Heart left ventricle (tissue), 16 donors: ENCODE results near the gene TNFAIP8L3. TPM values are rescaled to one million over a fixed set of nuclear protein-coding genes. Genes with fewer than 3 reads are reported as not detected.
"Not testable (repeated sequence)": the region's sequence is repeated elsewhere in the genome, so short reads cannot be mapped to it uniquely, and the experiment has no call there.

Source experiments
- ATAC-seq, 4 donors: fragments of 200-7000 bp; cut with Tn5 transposase; one replicate each; pipeline ENCODE4 v1.9.1; 2020 to 2022; ENCODE audit warnings: moderate library complexity in 4 of 4, mild to moderate bottlenecking in 3 of 4, moderate number of reproducible peaks in 1 of 4
- DNase-seq, 5 donors: peaks; one replicate each; pipeline ENCODE4 v3.0.0-alpha.2; 2020
- H3K27ac ChIP-seq, 12 donors: fragments of 200-600 bp; sonication (generic) in 4 of 12; one replicate each; pipeline versions ENCODE4 v1.5.0 to v1.8.0; 2016 to 2022; ENCODE audit warnings: mild to moderate bottlenecking in 2 of 12
- H3K27me3 ChIP-seq, 9 donors: fragments of 200-600 bp; sonication (generic) in 2 of 9; one replicate each; pipeline versions ENCODE4 v1.5.1 to v1.8.0; 2016 to 2022; ENCODE audit warnings: mild to moderate bottlenecking in 3 of 9
- H3K36me3 ChIP-seq, 9 donors: fragments of 200-600 bp; sonication (generic) in 2 of 9; one replicate each; pipeline versions ENCODE4 v1.5.0 to v1.8.0; 2018 to 2022; ENCODE audit warnings: mild to moderate bottlenecking in 2 of 9
- H3K4me1 ChIP-seq, 12 donors: fragments of 200-600 bp; sonication (generic) in 4 of 12; one replicate each; pipeline versions ENCODE4 v1.5.0 to v1.8.0; 2016 to 2022; ENCODE audit warnings: mild to moderate bottlenecking in 3 of 12
- H3K4me3 ChIP-seq, 12 donors: fragments of 200-600 bp; sonication (generic) in 4 of 12; one replicate each; pipeline versions ENCODE4 v1.5.0 to v1.8.0; 2017 to 2022; ENCODE audit warnings: mild to moderate bottlenecking in 9 of 12, moderate library complexity in 4 of 12
- H3K9me3 ChIP-seq, 12 donors: fragments of 200-600 bp; sonication (generic) in 4 of 12; one replicate each; pipeline versions ENCODE4 v1.5.0 to v1.8.0; 2016 to 2022; ENCODE audit warnings: mild to moderate bottlenecking in 1 of 12
- CTCF ChIP-seq, 12 donors: fragments of 200-600 bp; sonication (generic) in 4 of 12; IDR thresholded peaks; one replicate each; pipeline versions ENCODE4 v1.5.0 to v1.8.0; 2018 to 2022; ENCODE audit warnings: antibody characterized with exemption in 12 of 12, mild to moderate bottlenecking in 5 of 12
- POLR2A ChIP-seq, 2 donors: fragments of 450-650 bp; IDR thresholded peaks; one replicate each; pipeline ENCODE4 v1.6.1; 2017; ENCODE audit warnings: antibody characterized with exemption in 2 of 2, mild to moderate bottlenecking in 2 of 2, moderate library complexity in 2 of 2
- whole genome bisulfite sequencing, 4 donors: extraction: QIAGEN DNeasy Blood & Tissue Kit in 2 of 4; methylation state at CpG; one replicate each; pipeline versions ENCODE4 v1.1.5 to v1.1.7; 2013 to 2018; 5-methylcytosine and 5-hydroxymethylcytosine counted together
- intact Hi-C, 10 donors: fragments of 100-400 bp; cut with DNase I; formaldehyde crosslinking; loops; one replicate each; pipeline versions ENCODE4 v1.11.1 to v1.14.2; 2022
- polyA plus RNA-seq, 2 donors: library from polyadenylated mRNA; stranded (reverse); fragments of 200-250 nt; gene quantifications; one replicate each; pipeline ENCODE4 v1.2.3, GENCODE V29; 2013
- total RNA-seq, 9 donors: library from RNA; depleted of rRNA in 2 of 9; stranded (reverse); fragments of >200 nt in 2 of 9; fragmentation: NEBNext Ultra II Directional in 3 of 9; extraction: Animal tissue kit (Norgen Biotek cat#: 25700) in 3 of 9; gene quantifications; one replicate each; pipeline versions ENCODE4 v1.1.0 to v1.2.4, GENCODE V29; 2016 to 2023
- donor health status: ischemic (EF 13 %, LVEDD 7.1; RV severe dilation, severe dysfunction).
- donor health status: healthy with polysubstance abuse.
- donor health status: DM: no; HTN: yes; CAD: no.
- donor health status: DM: no; HTN: no; CAD: no.
- donor health status: ischemic (EF 25% LVEDD 6.9; RV normal size, moderate dysfunction).
- donor health status: ischemic (EF 25% LVEDD 5.7; RV mildly dilated, moderate dysfunction).
- donor health status: healthy.
- donor health status: DM: yes; HTN: yes; CAD: no.
- donor health status: ischemic (EF 35%, LVEDD 5.7; RV mildly dilated, moderate dysfunction).
- donor health status: nonischemic (EF 11% LVEDD 7.7; RV severe dilation, severe dysfunction).
- donor health status: DM: yes; HTN: yes; CAD: no.
- donor health status: PGD.
- donor health status: ischemic (EF 29% LVEDD 5.4; RV normal size, mild dysfunction).
- donor health status: nonischemic (EF 23%, LVEDD 6.1; RV moderate dilation, normal function).

Gene TNFAIP8L3
- total and polyA plus RNA-seq, 11 donors: 1.3 to 28.0 (median 3.1) TPM

DNA sequence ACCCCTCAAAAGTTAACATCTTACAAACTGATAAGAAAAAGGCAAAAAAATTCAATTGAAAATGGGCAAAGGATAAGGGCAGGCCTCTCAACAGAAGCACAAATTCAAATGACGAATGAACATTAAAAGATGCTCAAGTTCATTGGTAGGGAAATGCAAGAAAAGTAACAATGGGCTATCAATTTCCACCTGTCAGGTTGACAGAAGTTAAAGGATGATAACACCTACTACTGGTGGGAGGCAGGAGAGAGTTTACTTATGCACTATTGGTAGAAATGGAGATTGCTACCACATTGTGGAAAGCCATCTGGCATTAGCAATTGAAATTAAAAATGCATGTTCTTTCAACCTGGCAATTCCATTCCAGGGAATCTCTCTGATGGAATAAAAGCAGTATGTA lies 35.6 kb upstream of the TNFAIP8L3 start:
- ATAC-seq: no peak
- intact Hi-C loops: loop anchor here in 1 of 10 donors (10.0 kb wide), 1 partner anchor 56 kb away; no protein-coding TSS in a partner anchor
- TF ChIP-seq POLR2A (IDR thresholded peaks at IDR 0.05): no peak
- no peak for TF ChIP-seq CTCF (IDR thresholded peaks at IDR 0.05)
- Histone ChIP-seq H3K9me3 (no peaks in the 10 kb centered on the region), H3K4me1 (peaks cover 0 to 17% (median 0%) of the 10 kb centered on the region in 12 donors), H3K27me3 (no peaks in the 10 kb centered on the region), H3K4me3 (no peak overlapping the region), H3K27ac (no peak overlapping the region), H3K36me3 (no peaks in the 10 kb centered on the region)
- no peak for DNase-seq
- WGBS, 4 donors: 95 to 98% (median 97%) methylated on average over 1 of the region's 1 CpG

DNA sequence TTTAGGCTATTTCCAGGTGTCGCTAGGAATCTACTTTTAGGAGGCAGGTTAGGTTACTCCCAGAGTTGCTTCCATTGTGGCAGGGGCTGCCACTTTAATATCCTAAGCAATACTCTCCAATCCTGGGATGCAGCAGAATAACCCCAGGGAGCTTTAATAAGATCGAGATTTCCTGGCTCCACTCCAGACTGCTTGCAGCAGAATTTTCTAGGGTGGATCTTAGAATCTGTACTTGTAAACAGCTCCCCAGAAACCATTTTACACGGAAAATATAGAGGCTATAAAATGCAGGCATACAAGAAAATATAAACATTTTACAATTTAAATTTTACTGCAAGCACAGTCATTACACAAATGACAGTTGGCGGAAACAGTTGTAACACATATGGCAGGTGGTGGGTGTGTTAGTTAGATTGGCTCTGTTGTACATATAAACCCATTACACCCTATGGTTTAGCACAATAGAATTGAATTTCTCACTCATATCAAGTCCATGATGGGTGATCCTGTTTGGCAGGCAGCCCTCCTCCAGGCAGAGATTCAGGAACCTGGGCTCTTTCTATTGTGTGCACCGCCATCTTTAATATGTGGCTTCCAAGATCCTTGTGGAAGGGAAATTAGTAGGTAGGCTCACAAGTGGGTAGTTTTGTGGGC lies 35.0 kb upstream of the TNFAIP8L3 start:
- no peaks in the 10 kb centered on the region for H3K27me3 ChIP-seq
- H3K36me3 ChIP-seq: no peaks in the 10 kb centered on the region
- intact Hi-C loops: loop anchor here in 1 of 10 donors (10.0 kb wide), 1 partner anchor 55 kb away; no protein-coding TSS in a partner anchor
- no peak for TF ChIP-seq CTCF (IDR thresholded peaks at IDR 0.05)
- no peak for TF ChIP-seq POLR2A (IDR thresholded peaks at IDR 0.05)
- no peak overlapping the region for H3K4me3 ChIP-seq
- no peak overlapping the region for H3K27ac ChIP-seq
- WGBS, 4 donors: 77 to 87% (median 82%) methylated on average over 5 of the region's 5 CpGs
- DNase-seq (no peak), ATAC-seq (no peak)
- H3K4me1 ChIP-seq: peaks cover 0 to 17% (median 0%) of the 10 kb centered on the region in 12 donors
- H3K9me3 ChIP-seq: no peaks in the 10 kb centered on the region

- Histone ChIP-seq H3K9me3 (peaks cover 0 to under 1% (median 0%) of the 10 kb centered on the region in 12 donors), H3K27me3 (no peaks in the 10 kb centered on the region), H3K36me3 (no peaks in the 10 kb centered on the region), H3K4me1 (peaks cover 0 to 17% (median 0%) of the 10 kb centered on the region in 12 donors), H3K4me3 (no peak overlapping the region), H3K27ac (no peak overlapping the region)
- DNase-seq: no peak
- intact Hi-C loops: no loop called here
- 94 to 96% (median 95%) methylated on average over 2 of the region's 2 CpGs for WGBS, 4 donors
- TF ChIP-seq POLR2A (IDR thresholded peaks at IDR 0.05) (no peak), CTCF (IDR thresholded peaks at IDR 0.05) (no peak)
- ATAC-seq: no peak
Observed at GRCh38 chr15:51128701-51129100, 34.0 kb upstream of the TNFAIP8L3 start.

GRCh38 chr15:51126842-51127241 lies 32.1 kb upstream of the TNFAIP8L3 start:
- intact Hi-C loops: no loop called here
- H3K4me3 ChIP-seq: no peak overlapping the region
- DNase-seq (no peak), ATAC-seq (peak in 1 of 4 donors; percentile 18)
- TF ChIP-seq CTCF (IDR thresholded peaks at IDR 0.05): no peak
- no peak for TF ChIP-seq POLR2A (IDR thresholded peaks at IDR 0.05)
- no peaks in the 10 kb centered on the region for H3K36me3 ChIP-seq
- 73 to 81% (median 80%) methylated on average over 3 of the region's 3 CpGs for WGBS, 4 donors
- no peak overlapping the region for H3K27ac ChIP-seq
- no peaks in the 10 kb centered on the region for H3K4me1 ChIP-seq
- H3K27me3 ChIP-seq: no peaks in the 10 kb centered on the region
- peaks cover 0 to 11% (median 0%) of the 10 kb centered on the region in 12 donors for H3K9me3 ChIP-seq

GRCh38 chr15:51123002-51123401 lies 28.3 kb upstream of the TNFAIP8L3 start:
- H3K4me1 ChIP-seq, intact Hi-C loops, H3K27me3 ChIP-seq, DNase-seq, ATAC-seq, H3K27ac ChIP-seq, H3K36me3 ChIP-seq, H3K4me3 ChIP-seq: not testable (repeated sequence)
- peaks cover 0 to 11% (median 0%) of the 10 kb centered on the region in 12 donors for H3K9me3 ChIP-seq
